ENCODE data around the gene SCGB2B2. TPM values are rescaled to one million over a fixed set of nuclear protein-coding genes. Genes with fewer than 3 reads are reported as not detected.

The SCGB2B2 gene
- total and polyA plus RNA-seq, 7 experiments from 2014 or later = 0.15 to 0.95 (median 0.79) TPM; not detected in 1

- Histone ChIP-seq H3K4me3 (ENCODE audit: low read length) (no peak overlapping the region), H3K9me3 (ENCODE audit: control insufficient read depth in 2 of 3, low read length in 3 of 3) (peaks cover 0 to 14% (median 4%) of the 10 kb centered on the region in 3 experiments), H3K27me3 (ENCODE audit: control insufficient read depth in 2 of 2, insufficient read depth in 2 of 2, low read length in 2 of 2) (no peaks in the 10 kb centered on the region), H3K27ac (ENCODE audit: low read depth, low read length) (no peak overlapping the region), H3K36me3 (ENCODE audit: control insufficient read depth in 2 of 3, insufficient read depth in 3 of 3, low read length in 3 of 3) (no peaks in the 10 kb centered on the region), H3K4me1 (ENCODE audit: control insufficient read depth in 2 of 2, insufficient read depth in 2 of 2, low read length in 2 of 2) (no peaks in the 10 kb centered on the region)
- intact Hi-C loops (cut with micrococcal nuclease) = loop anchor here (1.0 to 2.0 kb wide), 3 partner anchors 73 to 670 kb away; no protein-coding TSS in a partner anchor
- Mint-ChIP-seq H3K36me3 (peaks cover 4 to 19% (median 5%) of the 10 kb centered on the region in 5 donors), H3K4me3 (no peak overlapping the region), H3K27ac (no peak overlapping the region), H3K9me3 (peaks cover 3 to 39% (median 17%) of the 10 kb centered on the region in 11 donors), H3K4me1 (peaks cover 0 to 6% (median 2%) of the 10 kb centered on the region in 7 donors), H3K27me3 (peaks cover 3 to 50% (median 18%) of the 10 kb centered on the region in 5 donors)
- peak; percentile 67 for ATAC-seq
- CTCF ChIA-PET = interaction anchor here (0.5 to 5.4 kb wide), 6 partner anchors 9 to 340 kb away, joined by 3 to 54 read pairs (median 4); no protein-coding TSS in a partner anchor
- POLR2A ChIA-PET = no interaction called here
- peak in 8 of 9 donors; percentile 41 to 79 (median 70) for DNase-seq
Measured at GRCh38 chr19:34712395-34713261, 35.7 kb upstream of the SCGB2B2 start.

GRCh38 chr19:34711890-34712289, 34.9 kb upstream of the SCGB2B2 start:
- ChIA-PET POLR2A (no interaction called here), CTCF (interaction anchor here (0.6 to 5.4 kb wide), 4 partner anchors 10 to 341 kb away, joined by 3 to 54 read pairs (median 6); no protein-coding TSS in a partner anchor)
- Histone ChIP-seq H3K36me3 (ENCODE audit: control insufficient read depth in 2 of 3, insufficient read depth in 3 of 3, low read length in 3 of 3) (no peaks in the 10 kb centered on the region), H3K27ac (ENCODE audit: low read depth, low read length) (no peak overlapping the region), H3K9me3 (ENCODE audit: control insufficient read depth in 2 of 3, low read length in 3 of 3) (peaks cover 0 to 14% (median 4%) of the 10 kb centered on the region in 3 experiments), H3K27me3 (ENCODE audit: control insufficient read depth in 2 of 2, insufficient read depth in 2 of 2, low read length in 2 of 2) (no peaks in the 10 kb centered on the region), H3K4me3 (ENCODE audit: low read length) (no peak overlapping the region), H3K4me1 (ENCODE audit: control insufficient read depth in 2 of 2, insufficient read depth in 2 of 2, low read length in 2 of 2) (no peaks in the 10 kb centered on the region)
- Mint-ChIP-seq H3K4me1 (peaks cover 0 to 6% (median 2%) of the 10 kb centered on the region in 7 donors), H3K27ac (no peak overlapping the region), H3K36me3 (peaks cover 4 to 24% (median 5%) of the 10 kb centered on the region in 5 donors), H3K9me3 (peaks cover 3 to 46% (median 21%) of the 10 kb centered on the region in 11 donors), H3K27me3 (peaks cover 1 to 50% (median 23%) of the 10 kb centered on the region in 5 donors), H3K4me3 (no peak overlapping the region)
- intact Hi-C loops (cut with micrococcal nuclease) = loop anchor here (1.0 to 2.0 kb wide), 3 partner anchors 73 to 669 kb away; no protein-coding TSS in a partner anchor
- no peak for ATAC-seq
- no peak for DNase-seq

GRCh38 chr19:34707661-34708060, 30.7 kb upstream of the SCGB2B2 start:
- POLR2A ChIA-PET = no interaction called here
- H3K27ac Mint-ChIP-seq = no peak overlapping the region
- CTCF ChIA-PET = no interaction called here

GRCh38 chr19:34692549-34692948, 15.6 kb upstream of the SCGB2B2 start:
- Histone ChIP-seq H3K4me3 (ENCODE audit: low read length) (no peak overlapping the region), H3K4me1 (ENCODE audit: control insufficient read depth in 2 of 2, insufficient read depth in 2 of 2, low read length in 2 of 2) (no peaks in the 10 kb centered on the region), H3K27ac (ENCODE audit: low read depth, low read length) (no peak overlapping the region), H3K36me3 (ENCODE audit: control insufficient read depth in 2 of 3, insufficient read depth in 3 of 3, low read length in 3 of 3) (no peaks in the 10 kb centered on the region), H3K27me3 (ENCODE audit: control insufficient read depth in 2 of 2, insufficient read depth in 2 of 2, low read length in 2 of 2) (no peaks in the 10 kb centered on the region), H3K9me3 (ENCODE audit: control insufficient read depth in 2 of 3, low read length in 3 of 3) (peaks cover 0 to 13% (median 3%) of the 10 kb centered on the region in 3 experiments)
- Mint-ChIP-seq H3K36me3 (peaks cover 2 to 25% (median 12%) of the 10 kb centered on the region in 5 donors), H3K27me3 (peaks cover 0 to 54% (median 33%) of the 10 kb centered on the region in 5 donors), H3K4me1 (no peaks in the 10 kb centered on the region), H3K9me3 (peaks cover 12 to 80% (median 35%) of the 10 kb centered on the region in 11 donors), H3K27ac (no peak overlapping the region), H3K4me3 (no peak overlapping the region)
- ChIA-PET CTCF (no interaction called here), POLR2A (no interaction called here)
- intact Hi-C loops (cut with micrococcal nuclease) = no loop called here
- DNase-seq (no peak), ATAC-seq (no peak)

More at GRCh38 chr19:34707661-34708060, 30.7 kb upstream of the SCGB2B2 start:
- Mint-ChIP-seq H3K9me3 (peaks cover 0 to 43% (median 13%) of the 10 kb centered on the region in 11 donors), H3K4me3 (no peak overlapping the region), H3K27me3 (peaks cover 0 to 45% (median 30%) of the 10 kb centered on the region in 5 donors), H3K36me3 (peaks cover 0 to 10% (median 0%) of the 10 kb centered on the region in 5 donors), H3K4me1 (peaks cover 0 to 4% (median 2%) of the 10 kb centered on the region in 7 donors)
- intact Hi-C loops (cut with micrococcal nuclease) = no loop called here
- no peak overlapping the region for H3K27ac ChIP-seq (ENCODE audit: low read depth, low read length)
- no peaks in the 10 kb centered on the region for H3K36me3 ChIP-seq (ENCODE audit: control insufficient read depth in 2 of 3, insufficient read depth in 3 of 3, low read length in 3 of 3)
- DNase-seq = no peak
- no peak for ATAC-seq
- H3K9me3 ChIP-seq (ENCODE audit: control insufficient read depth in 2 of 3, low read length in 3 of 3) = no peaks in the 10 kb centered on the region
- no peak overlapping the region for H3K4me3 ChIP-seq (ENCODE audit: low read length)
- no peaks in the 10 kb centered on the region for H3K4me1 ChIP-seq (ENCODE audit: control insufficient read depth in 2 of 2, insufficient read depth in 2 of 2, low read length in 2 of 2)
- no peaks in the 10 kb centered on the region for H3K27me3 ChIP-seq (ENCODE audit: control insufficient read depth in 2 of 2, insufficient read depth in 2 of 2, low read length in 2 of 2)

GRCh38 chr19:34690372-34690771, 13.4 kb upstream of the SCGB2B2 start:
- no peak overlapping the region for H3K4me3 ChIP-seq (ENCODE audit: low read length)
- H3K4me1 ChIP-seq (ENCODE audit: control insufficient read depth in 2 of 2, insufficient read depth in 2 of 2, low read length in 2 of 2) = no peaks in the 10 kb centered on the region
- H3K9me3 ChIP-seq (ENCODE audit: control insufficient read depth in 2 of 3, low read length in 3 of 3) = peaks cover 6 to 33% (median 22%) of the 10 kb centered on the region in 3 experiments
- H3K36me3 Mint-ChIP-seq = peaks cover 9 to 41% (median 15%) of the 10 kb centered on the region in 5 donors
- H3K27ac ChIP-seq (ENCODE audit: low read depth, low read length) = no peak overlapping the region
- ChIA-PET CTCF (no interaction called here), POLR2A (no interaction called here)
- peaks cover 0 to 53% (median 33%) of the 10 kb centered on the region in 5 donors for H3K27me3 Mint-ChIP-seq
- no peak overlapping the region for H3K4me3 Mint-ChIP-seq
- H3K9me3 Mint-ChIP-seq = peaks cover 12 to 98% (median 55%) of the 10 kb centered on the region in 11 donors
- no peaks in the 10 kb centered on the region for H3K36me3 ChIP-seq (ENCODE audit: control insufficient read depth in 2 of 3, insufficient read depth in 3 of 3, low read length in 3 of 3)
- no peaks in the 10 kb centered on the region for H3K4me1 Mint-ChIP-seq
- no peaks in the 10 kb centered on the region for H3K27me3 ChIP-seq (ENCODE audit: control insufficient read depth in 2 of 2, insufficient read depth in 2 of 2, low read length in 2 of 2)
- ATAC-seq (no peak), DNase-seq (no peak)
- no peak overlapping the region for H3K27ac Mint-ChIP-seq
- intact Hi-C loops (cut with micrococcal nuclease) = no loop called here

GRCh38 chr19:34688592-34688991, 11.6 kb upstream of the SCGB2B2 start:
- Mint-ChIP-seq H3K27ac (no peak overlapping the region), H3K27me3 (peaks cover 0 to 37% (median 23%) of the 10 kb centered on the region in 5 donors), H3K4me1 (no peaks in the 10 kb centered on the region), H3K4me3 (no peak overlapping the region), H3K36me3 (peaks cover 21 to 55% (median 22%) of the 10 kb centered on the region in 5 donors), H3K9me3 (peaks cover 12 to 100% (median 54%) of the 10 kb centered on the region in 11 donors)
- ChIA-PET CTCF (no interaction called here), POLR2A (no interaction called here)
- no peak overlapping the region for H3K27ac ChIP-seq (ENCODE audit: low read depth, low read length)
- intact Hi-C loops (cut with micrococcal nuclease) = no loop called here
- H3K4me3 ChIP-seq (ENCODE audit: low read length) = no peak overlapping the region
- no peak for DNase-seq
- no peak for ATAC-seq
- H3K9me3 ChIP-seq (ENCODE audit: control insufficient read depth in 2 of 3, low read length in 3 of 3) = peaks cover 6 to 44% (median 31%) of the 10 kb centered on the region in 3 experiments
- H3K4me1 ChIP-seq (ENCODE audit: control insufficient read depth in 2 of 2, insufficient read depth in 2 of 2, low read length in 2 of 2) = no peaks in the 10 kb centered on the region
- H3K27me3 ChIP-seq (ENCODE audit: control insufficient read depth in 2 of 2, insufficient read depth in 2 of 2, low read length in 2 of 2) = no peaks in the 10 kb centered on the region
- H3K36me3 ChIP-seq (ENCODE audit: control insufficient read depth in 2 of 3, insufficient read depth in 3 of 3, low read length in 3 of 3) = peaks cover 2 to 13% (median 3%) of the 10 kb centered on the region in 3 experiments

All from naive thymus-derived CD4-positive, alpha-beta T cell (primary cell).